ENCODE results near the gene GSG1L2.
"Not testable (repeated sequence)": the region's sequence is repeated elsewhere in the genome, so short reads cannot be mapped to it uniquely, and the experiment has no call there.

- not testable (repeated sequence) for TF ChIP-seq CTCF, POLR2A (IDR thresholded peaks at IDR 0.05)
Measured at GRCh38 chr17:9783465-9783864, 38.4 kb downstream of the GSG1L2 start.
